HL-60 (cell line): Measurements from ENCODE around the gene NUDT9.
A peak's percentile ranks its signal among the peaks of the same experiment; 100 is the strongest.
"Not testable (repeated sequence)": the region's sequence is repeated elsewhere in the genome, so short reads cannot be mapped to it uniquely, and the experiment has no call there.

Experiments used
- DNase-seq, 2 experiments: peaks; one replicate each; pipeline ENCODE4 v3.0.0-alpha.2; 2010 to 2020; ENCODE audit warnings: low read depth in 1 of 2, low spot score in 1 of 2
- H3K27ac ChIP-seq: fragments of 250-450 bp; sonication (Bioruptor Pico); replicated peaks from 2 replicates; pipeline ENCODE4 v1.5.1; 2020; ENCODE audit warnings: mild to moderate bottlenecking, moderate library complexity
- H3K27me3 ChIP-seq: fragments of 250-450 bp; sonication (Bioruptor Pico); 2 replicates; pipeline ENCODE4 v1.5.1; 2021; ENCODE audit warnings: mild to moderate bottlenecking, moderate library complexity; ENCODE audit not compliant: insufficient read depth, poor library complexity, severe bottlenecking
- H3K4me3 ChIP-seq: replicated peaks from 2 replicates; pipeline ENCODE4 v1.5.1; 2011; ENCODE audit warnings: mild to moderate bottlenecking, control low read depth, low read length; ENCODE audit not compliant: insufficient read depth
- GABPA ChIP-seq: IDR thresholded peaks from 2 replicates; pipeline ENCODE4 v1.6.1; 2012; ENCODE audit warnings: low read depth
- POLR2AphosphoS5 ChIP-seq: IDR thresholded peaks from 2 replicates; pipeline ENCODE4 v1.6.1; 2012; ENCODE audit warnings: low read depth
- SPI1 ChIP-seq: IDR thresholded peaks from 2 replicates; pipeline ENCODE4 v1.6.1; 2012; ENCODE audit warnings: low read depth, mild to moderate bottlenecking, borderline replicate concordance
- TF ChIP-seq, protein P1 (sequence below): IDR thresholded peaks from 2 replicates; pipeline ENCODE4 v1.6.1; 2012; ENCODE audit warnings: low read depth; ENCODE audit not compliant: insufficient replicate concordance
- TF ChIP-seq, protein P2 (sequence below): IDR thresholded peaks from one replicate; pipeline ENCODE4 v1.5.1; 2011; ENCODE audit warnings: low read length, control low read depth, inconsistent platforms; ENCODE audit not compliant: insufficient read depth

Gene NUDT9

DNA sequence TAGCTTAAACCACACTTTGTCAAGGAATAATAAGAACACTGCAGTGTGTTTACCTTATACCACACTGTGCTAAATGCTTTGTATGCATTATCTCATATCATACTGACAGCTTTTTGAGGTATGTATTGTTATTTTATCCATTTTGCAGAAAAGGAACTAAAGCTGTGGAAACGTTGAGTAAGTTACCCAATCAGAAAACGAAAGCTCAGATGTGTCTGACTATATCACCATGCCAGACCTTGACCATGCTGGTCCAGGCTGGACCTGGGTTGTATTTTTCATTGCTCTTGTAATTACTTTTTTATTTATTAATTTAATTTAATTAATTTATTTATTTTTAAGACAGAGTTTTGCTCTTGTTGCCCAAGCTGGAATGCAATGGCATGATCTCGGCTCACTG is 33.5 kb upstream of the NUDT9 start:
- peak overlapping the region; percentile 78 for H3K4me3 ChIP-seq
- H3K27ac ChIP-seq = peak overlapping the region; percentile 93

DNA sequence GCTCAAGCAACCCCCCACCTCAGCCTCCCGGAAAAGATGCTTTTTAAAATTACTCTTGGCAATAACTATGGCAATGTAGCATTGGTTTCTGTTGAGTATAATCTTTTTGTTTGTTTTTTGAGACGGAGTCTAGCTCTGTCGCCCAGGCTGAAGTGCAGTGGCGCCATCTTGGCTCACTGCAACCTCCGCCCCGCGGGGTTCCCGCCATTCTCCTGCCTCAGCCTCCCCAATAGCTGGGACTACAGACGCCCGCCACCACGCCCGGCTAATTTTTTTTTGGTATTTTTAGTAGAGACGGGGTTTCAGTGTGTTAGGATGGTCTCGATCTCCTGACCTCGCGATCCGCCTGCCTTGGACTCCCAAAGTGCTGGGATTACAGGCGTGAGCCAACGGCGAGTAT is 32.3 kb upstream of the NUDT9 start:
- DNase-seq = peak in 1 of 2 experiments; percentile 51
- H3K4me3 ChIP-seq = peak overlapping the region; percentile 78
- not testable (repeated sequence) for H3K27me3 ChIP-seq
- H3K27ac ChIP-seq = peak overlapping the region; percentile 93

More for the DNA sequence above, 33.5 kb upstream of the NUDT9 start:
- no peaks in the 10 kb centered on the region for H3K27me3 ChIP-seq
- TF ChIP-seq, protein P1, sequence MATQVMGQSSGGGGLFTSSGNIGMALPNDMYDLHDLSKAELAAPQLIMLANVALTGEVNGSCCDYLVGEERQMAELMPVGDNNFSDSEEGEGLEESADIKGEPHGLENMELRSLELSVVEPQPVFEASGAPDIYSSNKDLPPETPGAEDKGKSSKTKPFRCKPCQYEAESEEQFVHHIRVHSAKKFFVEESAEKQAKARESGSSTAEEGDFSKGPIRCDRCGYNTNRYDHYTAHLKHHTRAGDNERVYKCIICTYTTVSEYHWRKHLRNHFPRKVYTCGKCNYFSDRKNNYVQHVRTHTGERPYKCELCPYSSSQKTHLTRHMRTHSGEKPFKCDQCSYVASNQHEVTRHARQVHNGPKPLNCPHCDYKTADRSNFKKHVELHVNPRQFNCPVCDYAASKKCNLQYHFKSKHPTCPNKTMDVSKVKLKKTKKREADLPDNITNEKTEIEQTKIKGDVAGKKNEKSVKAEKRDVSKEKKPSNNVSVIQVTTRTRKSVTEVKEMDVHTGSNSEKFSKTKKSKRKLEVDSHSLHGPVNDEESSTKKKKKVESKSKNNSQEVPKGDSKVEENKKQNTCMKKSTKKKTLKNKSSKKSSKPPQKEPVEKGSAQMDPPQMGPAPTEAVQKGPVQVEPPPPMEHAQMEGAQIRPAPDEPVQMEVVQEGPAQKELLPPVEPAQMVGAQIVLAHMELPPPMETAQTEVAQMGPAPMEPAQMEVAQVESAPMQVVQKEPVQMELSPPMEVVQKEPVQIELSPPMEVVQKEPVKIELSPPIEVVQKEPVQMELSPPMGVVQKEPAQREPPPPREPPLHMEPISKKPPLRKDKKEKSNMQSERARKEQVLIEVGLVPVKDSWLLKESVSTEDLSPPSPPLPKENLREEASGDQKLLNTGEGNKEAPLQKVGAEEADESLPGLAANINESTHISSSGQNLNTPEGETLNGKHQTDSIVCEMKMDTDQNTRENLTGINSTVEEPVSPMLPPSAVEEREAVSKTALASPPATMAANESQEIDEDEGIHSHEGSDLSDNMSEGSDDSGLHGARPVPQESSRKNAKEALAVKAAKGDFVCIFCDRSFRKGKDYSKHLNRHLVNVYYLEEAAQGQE = no peak
- TF ChIP-seq POLR2AphosphoS5 (no peak), SPI1 (no peak), GABPA (no peak)
- TF ChIP-seq, protein P2, sequence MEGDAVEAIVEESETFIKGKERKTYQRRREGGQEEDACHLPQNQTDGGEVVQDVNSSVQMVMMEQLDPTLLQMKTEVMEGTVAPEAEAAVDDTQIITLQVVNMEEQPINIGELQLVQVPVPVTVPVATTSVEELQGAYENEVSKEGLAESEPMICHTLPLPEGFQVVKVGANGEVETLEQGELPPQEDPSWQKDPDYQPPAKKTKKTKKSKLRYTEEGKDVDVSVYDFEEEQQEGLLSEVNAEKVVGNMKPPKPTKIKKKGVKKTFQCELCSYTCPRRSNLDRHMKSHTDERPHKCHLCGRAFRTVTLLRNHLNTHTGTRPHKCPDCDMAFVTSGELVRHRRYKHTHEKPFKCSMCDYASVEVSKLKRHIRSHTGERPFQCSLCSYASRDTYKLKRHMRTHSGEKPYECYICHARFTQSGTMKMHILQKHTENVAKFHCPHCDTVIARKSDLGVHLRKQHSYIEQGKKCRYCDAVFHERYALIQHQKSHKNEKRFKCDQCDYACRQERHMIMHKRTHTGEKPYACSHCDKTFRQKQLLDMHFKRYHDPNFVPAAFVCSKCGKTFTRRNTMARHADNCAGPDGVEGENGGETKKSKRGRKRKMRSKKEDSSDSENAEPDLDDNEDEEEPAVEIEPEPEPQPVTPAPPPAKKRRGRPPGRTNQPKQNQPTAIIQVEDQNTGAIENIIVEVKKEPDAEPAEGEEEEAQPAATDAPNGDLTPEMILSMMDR = no peak
- DNase-seq = peak in 1 of 2 experiments; percentile 37

DNA sequence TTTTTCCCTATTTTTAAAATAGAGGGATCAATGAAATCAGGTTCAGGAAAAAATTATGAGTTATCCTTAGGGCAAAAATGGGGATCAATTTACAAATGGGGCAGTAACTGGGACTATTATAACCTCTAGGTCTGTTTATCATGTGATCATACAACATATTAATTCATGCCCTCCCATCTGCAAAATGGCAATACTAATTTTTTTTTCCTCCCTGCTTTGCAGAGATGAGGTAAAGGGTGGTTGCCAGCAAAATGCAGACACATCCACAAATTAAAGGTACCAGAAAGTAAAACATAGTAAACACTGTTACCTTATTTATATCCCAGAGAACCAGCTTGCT is 31.9 kb upstream of the NUDT9 start:
- peak overlapping the region; percentile 78 for H3K4me3 ChIP-seq
- no peak for DNase-seq
- peak overlapping the region; percentile 93 for H3K27ac ChIP-seq
- H3K27me3 ChIP-seq = no peaks in the 10 kb centered on the region
- no peak for TF ChIP-seq POLR2AphosphoS5
- TF ChIP-seq, protein P2 = no peak
- no peak for TF ChIP-seq GABPA
- TF ChIP-seq, protein P1 = no peak
- no peak for TF ChIP-seq SPI1

DNA sequence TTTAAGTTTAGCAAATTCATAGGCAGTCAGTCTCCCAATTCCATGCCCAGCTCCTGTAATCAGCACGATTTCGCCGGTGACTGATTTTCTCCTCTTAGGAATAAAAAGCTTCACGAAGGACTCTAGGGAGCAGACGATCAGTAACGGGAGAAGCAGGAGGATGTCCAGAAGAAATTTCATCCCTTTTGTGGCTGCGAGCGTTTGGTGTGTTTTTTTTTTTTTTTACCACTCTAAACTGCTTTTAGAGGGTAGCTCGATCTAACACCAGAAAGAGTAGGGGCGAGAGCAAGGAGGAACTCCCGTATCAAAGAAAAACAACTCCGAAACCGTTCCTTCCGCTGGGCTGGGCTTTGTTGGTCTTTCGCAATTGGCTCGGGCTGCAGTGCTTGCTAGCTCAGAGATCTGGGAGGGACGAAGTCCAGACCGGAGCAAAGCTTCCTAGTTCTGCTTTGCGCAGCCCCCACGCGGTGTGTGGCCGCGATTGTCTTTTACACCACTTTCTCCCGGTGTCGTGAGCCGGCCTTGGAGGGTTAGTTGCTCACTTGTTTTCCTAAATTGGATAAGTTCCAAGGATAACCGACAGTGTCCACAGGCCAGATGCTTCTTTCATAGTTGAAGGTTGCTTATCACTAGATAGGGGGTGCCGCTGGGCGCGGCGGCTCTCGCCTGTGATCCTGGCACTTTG is 31.3 kb upstream of the NUDT9 start, which contains the start of gene HSD17B11:
HSD17B11 (minus strand) TSS at position 298 of the 685 bp plus-strand sequence; CDS start at position 180, 118 bp downstream.
- DNase-seq = peak; percentile 97 to 98
- Histone ChIP-seq H3K27me3 (no peaks in the 10 kb centered on the region), H3K27ac (peak within 1 kb of the TSS; percentile 93), H3K4me3 (peak within 1 kb of the TSS; percentile 78)
- TF ChIP-seq SPI1 (peak; percentile 70), GABPA (peak; percentile 60), POLR2AphosphoS5 (peak; percentile 91)
- TF ChIP-seq, protein P2 = no peak
- TF ChIP-seq, protein P1 = peak; percentile 31
